Measurements from ENCODE around the gene NELFA.

DNA sequence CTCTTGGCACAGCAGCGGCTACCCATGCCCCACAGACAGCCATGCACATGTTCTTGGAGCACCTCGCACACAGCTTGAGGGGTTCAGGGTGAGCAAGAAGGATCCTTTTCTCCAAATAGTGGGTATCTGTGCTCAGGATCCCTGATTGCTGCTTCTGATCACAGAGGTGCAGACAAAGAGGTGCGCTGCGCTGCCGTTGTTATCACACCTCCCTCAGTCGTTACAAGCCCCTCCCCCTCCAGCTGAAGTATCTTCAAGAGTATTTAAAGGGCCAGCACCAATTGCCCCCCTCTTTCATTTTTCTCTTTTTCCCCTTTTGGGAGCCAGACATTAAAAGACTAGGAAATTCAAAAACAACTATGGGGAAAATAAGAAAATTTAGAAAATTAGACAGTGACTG lies 44.3 kb downstream of the NELFA start:
- TF ChIP-seq POLR2A (IDR thresholded peaks at IDR 0.05; ENCODE audit: low read length) (no peak), GATA1 (IDR thresholded peaks at IDR 0.05; ENCODE audit: low read depth, low read length) (no peak)
